NCI-H2196 treated with DMSO at 0.1 percent for 48 hours (cell line): ENCODE results near the gene INPP5J.
"Not testable (repeated sequence)": the region's sequence is repeated elsewhere in the genome, so short reads cannot be mapped to it uniquely, and the experiment has no call there.

Experiments
- DNase-seq: peaks from one replicate; lab custom pipeline; 2025; ENCODE audit not compliant: unreplicated experiment; lab: John Stamatoyannopoulos, UW

Gene INPP5J, protein sequence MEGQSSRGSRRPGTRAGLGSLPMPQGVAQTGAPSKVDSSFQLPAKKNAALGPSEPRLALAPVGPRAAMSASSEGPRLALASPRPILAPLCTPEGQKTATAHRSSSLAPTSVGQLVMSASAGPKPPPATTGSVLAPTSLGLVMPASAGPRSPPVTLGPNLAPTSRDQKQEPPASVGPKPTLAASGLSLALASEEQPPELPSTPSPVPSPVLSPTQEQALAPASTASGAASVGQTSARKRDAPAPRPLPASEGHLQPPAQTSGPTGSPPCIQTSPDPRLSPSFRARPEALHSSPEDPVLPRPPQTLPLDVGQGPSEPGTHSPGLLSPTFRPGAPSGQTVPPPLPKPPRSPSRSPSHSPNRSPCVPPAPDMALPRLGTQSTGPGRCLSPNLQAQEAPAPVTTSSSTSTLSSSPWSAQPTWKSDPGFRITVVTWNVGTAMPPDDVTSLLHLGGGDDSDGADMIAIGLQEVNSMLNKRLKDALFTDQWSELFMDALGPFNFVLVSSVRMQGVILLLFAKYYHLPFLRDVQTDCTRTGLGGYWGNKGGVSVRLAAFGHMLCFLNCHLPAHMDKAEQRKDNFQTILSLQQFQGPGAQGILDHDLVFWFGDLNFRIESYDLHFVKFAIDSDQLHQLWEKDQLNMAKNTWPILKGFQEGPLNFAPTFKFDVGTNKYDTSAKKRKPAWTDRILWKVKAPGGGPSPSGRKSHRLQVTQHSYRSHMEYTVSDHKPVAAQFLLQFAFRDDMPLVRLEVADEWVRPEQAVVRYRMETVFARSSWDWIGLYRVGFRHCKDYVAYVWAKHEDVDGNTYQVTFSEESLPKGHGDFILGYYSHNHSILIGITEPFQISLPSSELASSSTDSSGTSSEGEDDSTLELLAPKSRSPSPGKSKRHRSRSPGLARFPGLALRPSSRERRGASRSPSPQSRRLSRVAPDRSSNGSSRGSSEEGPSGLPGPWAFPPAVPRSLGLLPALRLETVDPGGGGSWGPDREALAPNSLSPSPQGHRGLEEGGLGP

GRCh38 chr22:31122532-31123291 is at the start of gene INPP5J:
TSS of gene INPP5J (plus strand) at chr22:31122966. CDS start at chr22:31123015, 49 bp downstream.
- peak; percentile 50 for DNase-seq

GRCh38 chr22:31073125-31073524 is 49.6 kb upstream of the INPP5J start:
- not testable (repeated sequence) for DNase-seq

DNA sequence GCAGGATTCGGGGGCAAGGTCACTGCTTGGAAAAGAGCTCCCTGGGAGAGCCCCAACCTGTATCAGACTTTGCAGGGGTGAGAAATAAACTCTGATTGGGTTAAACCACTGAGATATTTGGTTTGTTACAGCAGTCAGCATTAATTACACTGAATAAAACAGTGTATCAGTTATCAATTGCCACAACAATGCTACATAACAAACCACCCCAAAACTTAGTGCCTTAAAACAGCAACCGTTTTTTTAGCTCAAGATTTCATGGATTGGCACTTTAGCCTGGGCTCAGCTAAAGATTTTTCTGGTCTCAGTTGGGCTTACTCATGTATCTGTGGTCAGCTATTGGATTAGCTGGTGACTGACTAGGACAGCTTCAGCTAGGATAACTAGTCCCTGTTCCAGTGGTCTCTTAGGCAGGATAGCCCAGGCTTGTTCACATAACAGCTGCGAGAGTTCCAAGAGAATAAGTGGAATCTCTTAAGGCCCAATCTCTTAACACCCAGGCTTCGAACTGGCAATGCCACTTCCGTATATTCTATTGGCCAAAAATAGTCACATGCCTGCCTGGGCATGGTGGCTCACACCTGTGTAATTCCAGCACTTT is 49.1 kb upstream of the INPP5J start:
- not testable (repeated sequence) for DNase-seq

GRCh38 chr22:31075961-31076360 is 46.8 kb upstream of the INPP5J start:
- no peak for DNase-seq

- no peak for DNase-seq
Measured at GRCh38 chr22:31077681-31078080, 45.1 kb upstream of the INPP5J start.

- DNase-seq, result not testable (repeated sequence)
Measured at GRCh38 chr22:31078389-31078788, 44.4 kb upstream of the INPP5J start.

DNA sequence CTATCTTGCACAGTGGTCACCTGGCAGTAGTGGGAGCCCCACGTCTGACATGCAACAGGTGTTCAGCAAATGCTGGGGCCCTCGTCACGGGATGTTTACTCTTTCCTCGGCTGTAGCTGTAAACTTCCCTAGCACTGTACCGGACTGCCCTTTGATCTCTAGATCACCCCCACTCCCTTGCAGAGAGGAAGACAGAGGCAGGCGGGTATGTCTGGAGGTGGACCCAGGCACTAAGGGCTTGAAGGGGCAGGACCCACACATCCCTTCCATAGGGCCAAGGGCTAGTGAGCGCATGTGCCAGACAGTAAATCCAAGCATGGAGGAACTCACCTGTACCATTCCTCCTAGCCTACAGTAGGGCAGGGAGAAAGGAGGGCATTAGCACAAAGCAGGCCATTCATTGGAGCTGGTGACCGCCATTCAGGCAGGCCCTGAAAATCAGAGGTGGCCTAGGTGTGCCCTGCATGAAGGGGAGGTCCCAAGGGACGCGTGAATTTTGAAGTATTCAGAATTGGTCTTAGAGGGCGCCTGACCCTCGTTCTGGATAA is 43.6 kb upstream of the INPP5J start:
- no peak for DNase-seq

DNA sequence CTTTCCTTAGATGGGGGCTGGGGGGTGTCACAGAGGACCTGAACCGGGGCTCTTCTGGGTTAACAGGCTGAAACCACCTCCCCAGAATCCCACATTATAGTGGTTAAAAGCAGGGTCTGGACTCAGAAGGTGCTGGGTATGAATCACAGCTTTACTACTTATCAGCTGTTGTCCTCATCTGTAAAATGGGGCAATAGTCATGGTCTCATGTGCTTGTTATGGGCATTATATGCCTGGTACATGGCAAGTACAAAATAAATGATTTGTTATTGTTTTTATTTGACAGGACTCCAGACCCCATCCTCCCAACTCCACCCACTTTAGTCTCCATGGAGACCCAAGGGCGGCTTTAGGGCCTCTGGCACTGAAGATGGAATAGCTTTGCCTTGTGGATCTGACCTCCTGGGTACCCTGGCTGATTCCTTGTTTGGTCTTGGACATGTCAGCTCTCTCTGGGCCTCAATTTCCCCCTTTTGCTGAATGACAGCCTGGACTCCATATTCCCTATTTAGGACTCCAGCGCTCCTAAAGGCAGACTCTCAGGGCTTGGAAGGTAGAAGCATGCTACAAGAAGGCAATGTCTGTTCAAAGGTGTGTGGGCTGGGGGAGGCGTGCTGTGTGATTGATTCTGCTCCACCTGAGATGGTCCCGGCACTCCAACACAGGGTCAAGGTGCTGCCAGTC is 42.5 kb upstream of the INPP5J start:
- no peak for DNase-seq

DNA sequence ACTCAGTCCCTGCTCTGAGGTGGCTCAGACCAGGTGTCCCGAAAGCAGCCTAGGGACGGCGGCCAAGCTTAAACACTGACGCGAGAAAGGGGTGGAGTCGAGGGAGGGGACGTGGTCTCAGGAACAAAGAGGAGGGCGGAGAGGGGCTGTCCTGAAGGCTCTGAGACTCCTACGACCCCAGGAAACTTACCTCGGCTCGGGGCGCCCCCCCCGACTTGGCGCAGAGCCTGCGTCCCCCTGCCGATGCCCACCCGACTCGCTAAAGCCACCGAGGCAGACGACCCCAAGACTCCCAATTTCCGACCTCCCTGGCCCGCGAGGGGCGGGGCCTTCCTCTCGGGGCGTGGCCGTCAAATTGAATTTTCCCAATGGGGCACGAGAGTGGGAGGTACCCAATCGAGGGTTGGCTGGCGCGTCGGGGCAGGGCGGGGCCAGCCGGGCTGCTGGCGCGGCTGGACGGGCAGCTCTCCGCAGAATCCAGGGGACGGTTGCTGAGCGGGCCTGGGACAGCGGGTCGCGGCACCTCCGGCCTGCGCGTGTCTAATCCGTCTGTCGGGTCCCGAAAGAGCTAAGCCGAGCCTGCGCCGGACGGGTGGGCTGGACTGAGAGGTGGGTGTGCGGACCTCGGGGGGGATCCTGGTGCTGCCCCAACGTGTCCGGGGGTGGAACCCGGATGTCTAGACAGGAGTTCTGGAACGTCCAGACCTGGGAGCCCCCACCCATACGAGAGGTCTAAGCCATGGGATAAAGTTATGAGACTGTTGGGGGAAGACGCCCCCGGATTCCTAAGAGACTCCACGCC is 41.7 kb upstream of the INPP5J start, which contains the start of gene SMTN:
Gene SMTN (plus strand): TSS at position 471 of the 802 bp plus-strand sequence. CDS start 1,941 bp downstream, outside the sequence.
- DNase-seq, result peak; percentile 49

DNA sequence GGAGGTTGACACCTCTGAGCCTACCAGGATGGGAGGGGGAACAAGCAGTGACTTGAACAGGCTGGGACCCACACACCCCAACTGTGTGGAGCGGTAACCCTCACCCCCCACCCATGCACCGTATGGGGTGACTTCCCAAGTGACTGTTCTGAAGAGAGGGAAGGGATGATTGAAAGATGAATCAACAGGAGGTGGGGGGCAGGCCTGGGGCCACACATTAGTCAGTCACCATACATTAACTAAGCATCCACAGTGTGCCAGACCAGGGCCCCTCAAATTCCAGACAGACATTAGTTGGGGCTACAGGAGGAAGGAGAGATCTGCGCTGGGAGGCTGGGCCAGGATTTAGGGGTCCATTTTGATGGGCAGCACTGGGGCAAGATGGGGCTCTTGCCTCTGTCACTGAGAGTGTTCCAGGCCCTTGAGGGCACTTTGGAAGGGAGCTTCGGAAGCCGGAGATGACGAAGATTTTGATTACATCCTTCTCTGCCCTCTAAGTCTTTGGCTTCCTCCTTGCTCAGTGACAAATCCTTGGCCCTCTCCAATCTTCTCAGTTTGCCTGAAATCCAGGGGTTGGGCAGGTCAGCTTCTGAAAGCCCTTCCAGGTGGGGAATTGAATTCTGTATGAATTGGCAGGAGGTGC is 40.7 kb upstream of the INPP5J start:
- no peak for DNase-seq

- no peak for DNase-seq
Measured at GRCh38 chr22:31082606-31083376, 40.0 kb upstream of the INPP5J start.

GRCh38 chr22:31083377-31083768 is 39.4 kb upstream of the INPP5J start:
- peak; percentile 29 for DNase-seq

- DNase-seq, result no peak
Measured at GRCh38 chr22:31083923-31084810, 38.6 kb upstream of the INPP5J start.

DNA sequence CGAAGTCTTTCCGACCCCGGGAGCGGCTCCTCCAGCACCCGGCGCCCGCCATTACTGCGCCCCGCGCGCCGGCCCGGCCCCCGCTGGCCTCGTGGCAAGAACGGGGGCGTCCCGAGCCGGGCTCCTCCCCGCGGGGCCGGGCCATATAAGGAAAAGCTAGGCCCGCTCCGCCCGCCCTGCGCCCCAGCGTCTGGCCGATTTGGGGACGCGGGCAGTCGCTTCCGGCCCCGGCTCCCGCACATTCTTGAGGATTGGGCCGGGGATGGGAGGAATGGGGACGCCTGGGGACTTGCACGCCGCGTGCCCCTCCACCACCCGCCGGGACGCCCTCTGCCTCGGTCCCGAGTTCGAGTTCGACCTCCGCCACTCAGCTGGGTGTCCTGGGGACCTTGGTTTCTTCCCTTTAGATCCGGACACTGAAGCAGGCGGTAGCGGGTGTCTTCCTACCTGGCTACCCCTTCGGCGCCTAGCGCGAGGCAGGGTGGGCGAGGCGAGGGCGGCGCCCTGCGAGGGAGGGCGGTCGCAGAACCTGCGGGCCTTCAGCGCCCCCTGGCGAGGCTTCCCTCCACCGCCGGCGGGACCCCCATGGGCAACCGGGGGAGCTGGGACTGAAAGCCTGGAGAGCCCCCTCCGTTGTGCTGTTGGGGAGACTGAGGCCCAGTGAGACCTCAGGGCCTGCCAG is 37.8 kb upstream of the INPP5J start:
- DNase-seq, result no peak

- DNase-seq, result no peak
Measured at GRCh38 chr22:31085493-31085824, 37.3 kb upstream of the INPP5J start.

GRCh38 chr22:31085928-31086327 is 36.8 kb upstream of the INPP5J start:
- no peak for DNase-seq
